ENCODE measurements around the gene KCNQ1. TPM values are rescaled to one million over a fixed set of nuclear protein-coding genes. Genes with fewer than 3 reads are reported as not detected.

KCNQ1 gene
- total RNA-seq, 1 experiment from 2014 or later, result 2.3 TPM

DNA sequence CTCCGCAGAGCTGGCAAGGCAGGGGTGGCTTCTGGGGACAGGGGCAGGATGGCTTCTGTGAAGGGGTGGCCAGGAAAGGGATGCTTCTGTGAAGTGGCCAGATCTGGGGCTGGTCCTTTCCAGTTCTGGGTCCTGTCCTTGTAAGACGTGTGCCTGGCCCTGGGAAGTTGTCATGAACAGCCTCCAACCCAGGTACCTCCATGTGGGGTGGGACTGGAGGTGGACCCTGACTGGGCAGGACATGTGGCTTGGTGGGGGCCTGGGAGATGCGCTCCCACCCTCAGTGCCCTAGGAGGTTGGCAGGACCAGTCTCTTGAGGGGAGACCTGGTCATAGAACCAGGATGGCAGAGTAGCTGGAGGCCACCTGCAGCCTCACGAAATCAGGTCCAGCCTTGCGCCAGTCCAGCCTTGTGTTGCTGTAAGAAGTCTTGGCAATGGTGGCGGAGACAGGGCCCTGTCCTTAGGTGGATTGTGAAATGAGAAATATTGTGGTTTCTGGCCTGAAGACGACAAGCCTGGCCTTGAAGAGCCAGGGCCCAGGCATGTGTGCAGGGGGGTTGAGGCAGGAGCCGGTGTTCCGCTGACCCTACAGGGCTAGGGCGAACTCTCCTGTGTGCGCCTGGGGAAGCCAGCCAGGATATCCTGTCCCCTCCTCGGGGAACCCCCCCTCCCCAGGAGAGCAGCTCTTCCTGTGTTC lies 2.6 kb downstream of the KCNQ1 start:
- Mint-ChIP-seq H3K4me3 (peak overlapping the region in 1 of 2 experiments; percentile 12; a peak in 1 of 5 replicates), H3K4me1 (peaks cover 0 to 3% of the 10 kb centered on the region in 2 experiments; a peak in 2 of 4 replicates), H3K27ac (no peak overlapping the region), H3K36me3 (ENCODE audit: insufficient read depth in 1 of 3, low read depth in 3 of 3) (no peaks in the 10 kb centered on the region; a peak in 1 of 7 replicates), H3K9me3 (peaks cover 3 to 10% of the 10 kb centered on the region in 2 experiments; a peak in 3 of 5 replicates), H3K27me3 (ENCODE audit: low read depth) (peaks cover 88% of the 10 kb centered on the region)
- H3K79me2 ChIP-seq (ENCODE audit: insufficient read depth, low read length), result no peaks in the 10 kb centered on the region
- H2BK120ac ChIP-seq (ENCODE audit: low read depth, low read length, poor library complexity, severe bottlenecking), result no peak overlapping the region
- no peaks in the 10 kb centered on the region for H4K20me1 ChIP-seq (ENCODE audit: control insufficient read depth, insufficient read depth, insufficient read length)
- no peak overlapping the region for H3K23ac ChIP-seq (ENCODE audit: insufficient read length, low read depth, low read length)
- no peak overlapping the region for H3K27ac ChIP-seq (ENCODE audit: insufficient read length, low read depth, low read length)
- H2BK5ac ChIP-seq (ENCODE audit: insufficient read length, low read length), result no peak overlapping the region
- H3K14ac ChIP-seq (ENCODE audit: insufficient read depth, low read length), result no peak overlapping the region
- no peak overlapping the region for H4K5ac ChIP-seq (ENCODE audit: insufficient read length, low read depth, low read length)
- no peak overlapping the region for H2BK20ac ChIP-seq (ENCODE audit: low read depth, low read length, poor library complexity, severe bottlenecking)
- no peak overlapping the region for H2AFZ ChIP-seq (ENCODE audit: low read length)
- H3K9ac ChIP-seq (ENCODE audit: extremely low read depth, insufficient read length, low read length), result no peak overlapping the region
- no peak overlapping the region for H4K91ac ChIP-seq (ENCODE audit: insufficient read length, low read depth, low read length)
- no peak overlapping the region for H4K8ac ChIP-seq (replicated peaks; ENCODE audit: insufficient read length, low read depth, low read length)
- DNase-seq, result no peak
- no peak overlapping the region for H2BK15ac ChIP-seq (ENCODE audit: low read depth, low read length)
- TF ChIP-seq, protein P1, sequence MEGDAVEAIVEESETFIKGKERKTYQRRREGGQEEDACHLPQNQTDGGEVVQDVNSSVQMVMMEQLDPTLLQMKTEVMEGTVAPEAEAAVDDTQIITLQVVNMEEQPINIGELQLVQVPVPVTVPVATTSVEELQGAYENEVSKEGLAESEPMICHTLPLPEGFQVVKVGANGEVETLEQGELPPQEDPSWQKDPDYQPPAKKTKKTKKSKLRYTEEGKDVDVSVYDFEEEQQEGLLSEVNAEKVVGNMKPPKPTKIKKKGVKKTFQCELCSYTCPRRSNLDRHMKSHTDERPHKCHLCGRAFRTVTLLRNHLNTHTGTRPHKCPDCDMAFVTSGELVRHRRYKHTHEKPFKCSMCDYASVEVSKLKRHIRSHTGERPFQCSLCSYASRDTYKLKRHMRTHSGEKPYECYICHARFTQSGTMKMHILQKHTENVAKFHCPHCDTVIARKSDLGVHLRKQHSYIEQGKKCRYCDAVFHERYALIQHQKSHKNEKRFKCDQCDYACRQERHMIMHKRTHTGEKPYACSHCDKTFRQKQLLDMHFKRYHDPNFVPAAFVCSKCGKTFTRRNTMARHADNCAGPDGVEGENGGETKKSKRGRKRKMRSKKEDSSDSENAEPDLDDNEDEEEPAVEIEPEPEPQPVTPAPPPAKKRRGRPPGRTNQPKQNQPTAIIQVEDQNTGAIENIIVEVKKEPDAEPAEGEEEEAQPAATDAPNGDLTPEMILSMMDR (conservative IDR thresholded peaks at IDR 0.05), result no peak
- H3K4me1 ChIP-seq (ENCODE audit: insufficient read depth, low read length), result no peaks in the 10 kb centered on the region
- no peaks in the 10 kb centered on the region for H3K79me1 ChIP-seq (ENCODE audit: insufficient read depth, low read depth, low read length, poor library complexity, severe bottlenecking)
- peaks cover 7% of the 10 kb centered on the region for H3K23me2 ChIP-seq (ENCODE audit: insufficient read length, low read depth, low read length, poor library complexity, severe bottlenecking)
- no peak overlapping the region for H3T11ph ChIP-seq (ENCODE audit: low read length)
- H2BK12ac ChIP-seq (ENCODE audit: insufficient read length, low read depth, low read length), result no peak overlapping the region
- no peak overlapping the region for H3K4me2 ChIP-seq (ENCODE audit: insufficient read depth, insufficient read length, low read length)
- H3K27me3 ChIP-seq (ENCODE audit: insufficient read depth, low read length), result peaks cover 24% of the 10 kb centered on the region; the same call in 1 of the 2 replicates
- no peak overlapping the region for H3K56ac ChIP-seq (ENCODE audit: insufficient read length, low read depth, low read length)
- H3K9me3 ChIP-seq (ENCODE audit: control insufficient read depth, low read depth, low read length), result no peaks in the 10 kb centered on the region
- no peak overlapping the region for H3K18ac ChIP-seq (ENCODE audit: insufficient read length, low read depth, low read length)
- no CpG with 5 or more reads among the region's 12 CpGs for WGBS (ENCODE audit: extremely low coverage, insufficient read length, low lambda C conversion rate)
- no peak overlapping the region for H2AK5ac ChIP-seq (ENCODE audit: insufficient read length, low read length)
- no peak overlapping the region for H3K4ac ChIP-seq (ENCODE audit: low read depth, low read length)

All from H9 (cell line).